Endothelial cell of umbilical vein (primary cell): ENCODE results near the gene MELTF. TPM values are rescaled to one million over a fixed set of nuclear protein-coding genes. Genes with fewer than 3 reads are reported as not detected.

Experiments used
- BruUV-seq: library from RNA; stranded (reverse); fragments of 400-500 nt; replicated peaks from 2 replicates; lab custom pipeline; 2021; lab: Mats Ljungman, UMichigan
- CTCF ChIA-PET: fragments of 300-600, 350-600 bp; sonication (Branson Sonifier 250); formaldehyde crosslinking; loops from one replicate; lab custom pipeline; 2021; ENCODE audit warnings: antibody characterized with exemption, inconsistent platforms; lab: Charles Lee
- POLR2A ChIA-PET: fragments of 300-600, 350-600 bp; sonication (Branson Sonifier 250); formaldehyde crosslinking; loops from one replicate; lab custom pipeline; 2021; ENCODE audit warnings: antibody characterized with exemption, inconsistent platforms; lab: Charles Lee
- DNase-seq: peaks from one replicate; pipeline ENCODE4 v3.0.0-alpha.2; 2011; ENCODE audit warnings: low read depth, low spot score
- FAIRE-seq: peaks from 2 replicates; lab custom pipeline; 2011; peaks lifted over from hg19 to GRCh38; lab: Jason Lieb, UNC
- H2AFZ ChIP-seq: 2 replicates; pipeline ENCODE4 v1.6.0; 2012; ENCODE audit warnings: low read depth, low read length, control low read depth, inconsistent platforms
- H3K27ac ChIP-seq: 2 replicates; pipeline ENCODE4 v1.5.1; 2011; ENCODE audit warnings: low read depth, mild to moderate bottlenecking, control low read depth, low read length, moderate library complexity; ENCODE audit not compliant: insufficient read depth
- H3K27me3 ChIP-seq, 2 experiments: 2 replicates each; pipeline versions ENCODE4 v1.6.0 to v1.6.1; 2011; ENCODE audit warnings: low read length in 2 of 2, mixed read lengths in 1 of 2; ENCODE audit not compliant: control insufficient read depth in 2 of 2, insufficient read depth in 2 of 2
- H3K36me3 ChIP-seq, 2 experiments: 2 replicates in 1 of 2; 3 replicates in 1 of 2; pipeline ENCODE4 v1.5.1; 2011; ENCODE audit warnings: low read length in 2 of 2, mild to moderate bottlenecking in 1 of 2, moderate library complexity in 1 of 2; ENCODE audit not compliant: control insufficient read depth in 2 of 2, insufficient read depth in 2 of 2; ENCODE audit errors: extremely low read depth in 1 of 2
- H3K4me1 ChIP-seq: 3 replicates; pipeline ENCODE4 v1.5.1; 2011; ENCODE audit warnings: mild to moderate bottlenecking, low read length; ENCODE audit not compliant: control insufficient read depth, insufficient read depth; ENCODE audit errors: extremely low read depth
- H3K4me2 ChIP-seq: 2 replicates; pipeline ENCODE4 v1.6.1; 2011; ENCODE audit warnings: low read length, control low read depth, mixed read lengths; ENCODE audit not compliant: insufficient read depth
- H3K4me3 ChIP-seq, 3 experiments: fragments of 200-600 bp in 1 of 3; sonication (generic), shearing (Covaris generic) in 1 of 3; replicated peaks in 1 of 3; 2 replicates each; pipeline ENCODE4 v1.5.1; 2011 to 2016; ENCODE audit warnings: control low read depth in 3 of 3, low read length in 3 of 3, mild to moderate bottlenecking in 2 of 3, inconsistent platforms in 1 of 3, low read depth in 1 of 3, moderate library complexity in 1 of 3; ENCODE audit not compliant: insufficient read depth in 1 of 3
- H3K79me2 ChIP-seq: 2 replicates; pipeline ENCODE4 v1.6.0; 2012; ENCODE audit warnings: low read length, inconsistent platforms; ENCODE audit not compliant: control insufficient read depth, insufficient read depth
- H3K9ac ChIP-seq: replicated peaks from 2 replicates; pipeline ENCODE3; 2011; ENCODE audit warnings: low read length, control low read depth; ENCODE audit not compliant: insufficient read depth; ENCODE audit errors: extremely low read depth
- H3K9me1 ChIP-seq: replicated peaks from 3 replicates; pipeline ENCODE4 v1.6.0; 2011; ENCODE audit warnings: mild to moderate bottlenecking, low read length; ENCODE audit not compliant: control insufficient read depth, insufficient read depth; ENCODE audit errors: extremely low read depth
- H3K9me3 ChIP-seq: replicated peaks from 2 replicates; pipeline ENCODE4 v1.5.1; 2012; ENCODE audit warnings: low read length, inconsistent platforms; ENCODE audit not compliant: control insufficient read depth, insufficient read depth
- H4K20me1 ChIP-seq: replicated peaks from 2 replicates; pipeline ENCODE3; 2011; ENCODE audit warnings: mild to moderate bottlenecking, low read length; ENCODE audit not compliant: control insufficient read depth, insufficient read depth; ENCODE audit errors: extremely low read depth
- CTCF ChIP-seq, 2 donors: IDR thresholded peaks; 1 replicate in 1 of 2; 2 replicates in 1 of 2; pipeline ENCODE4 v1.5.1; 2011; ENCODE audit warnings: low read length in 2 of 2, mild to moderate bottlenecking in 2 of 2, moderate library complexity in 2 of 2, control low read depth in 1 of 2, inconsistent platforms in 1 of 2, low read depth in 1 of 2; ENCODE audit not compliant: insufficient read depth in 1 of 2; ENCODE audit errors: extremely low read depth in 1 of 2
- EZH2 ChIP-seq: IDR thresholded peaks from 2 replicates; pipeline ENCODE4 v1.6.1; 2012; ENCODE audit warnings: borderline replicate concordance, low read depth, mild to moderate bottlenecking, moderate library complexity, low read length, inconsistent platforms; ENCODE audit not compliant: severe bottlenecking
- FOS ChIP-seq: IDR thresholded peaks from 2 replicates; pipeline ENCODE4 v1.6.1; 2011; ENCODE audit warnings: mild to moderate bottlenecking, low read length, moderate library complexity, borderline replicate concordance; ENCODE audit not compliant: insufficient read depth
- GATA2 ChIP-seq: IDR thresholded peaks from 2 replicates; pipeline ENCODE4 v1.7.0; 2011; ENCODE audit warnings: low read depth, mild to moderate bottlenecking, moderate library complexity, mixed read lengths, low read length; ENCODE audit not compliant: insufficient read length, insufficient read depth
- JUN ChIP-seq: IDR thresholded peaks from 2 replicates; pipeline ENCODE4 v1.6.1; 2011; ENCODE audit warnings: borderline replicate concordance, low read depth; ENCODE audit not compliant: insufficient read length, insufficient read depth
- MYC ChIP-seq: IDR thresholded peaks from one replicate; pipeline ENCODE4 v1.6.1; 2011; ENCODE audit warnings: mild to moderate bottlenecking, low read depth, low read length
- POLR2A ChIP-seq: IDR thresholded peaks from 2 replicates; pipeline ENCODE4 v1.6.1; 2012; ENCODE audit warnings: low read depth, mild to moderate bottlenecking, control low read depth, low read length
- POLR2AphosphoS5 ChIP-seq: IDR thresholded peaks from 2 replicates; pipeline ENCODE4 v1.6.1; 2012; ENCODE audit warnings: low read depth, mild to moderate bottlenecking, control low read depth, low read length, moderate library complexity; ENCODE audit not compliant: insufficient read depth
- dilution Hi-C: fragments of 300-500 bp; cut with MboI; formaldehyde crosslinking; loops from one replicate; pipeline ENCODE4 v1.15.0; 2019; ENCODE audit warnings: low sequenced_read_pairs; ENCODE audit not compliant: extremely low pct_ligation_motif_present
- intact Hi-C: fragments of 100-400 bp; cut with micrococcal nuclease; formaldehyde crosslinking; loops from one replicate; pipeline ENCODE4 v1.10.0; 2022
- polyA plus RNA-seq, 4 experiments: library from polyadenylated mRNA; depleted of rRNA in 3 of 4; stranded (reverse) in 3 of 4; unstranded in 1 of 4; fragments of >200 nt; gene quantifications; 2 replicates each; pipeline versions ENCODE4 v1.2.1 to v1.2.3, GENCODE V29; 2011 to 2012; ENCODE audit warnings: missing spikeins in 1 of 4
- total RNA-seq: library from RNA; stranded (reverse); gene quantifications from 2 replicates; pipeline ENCODE4 v1.2.3, GENCODE V29; 2021
- TF ChIP-seq, protein P1 (sequence below): IDR thresholded peaks from 2 replicates; pipeline ENCODE4 v1.6.1; 2011; ENCODE audit not compliant: insufficient read depth, insufficient read length

MELTF gene
- total and polyA plus RNA-seq, 2 donors (not counting 3 experiments of a cell fraction or from before 2014, with no cell fraction given) = 0.59 to 2.3 TPM

DNA sequence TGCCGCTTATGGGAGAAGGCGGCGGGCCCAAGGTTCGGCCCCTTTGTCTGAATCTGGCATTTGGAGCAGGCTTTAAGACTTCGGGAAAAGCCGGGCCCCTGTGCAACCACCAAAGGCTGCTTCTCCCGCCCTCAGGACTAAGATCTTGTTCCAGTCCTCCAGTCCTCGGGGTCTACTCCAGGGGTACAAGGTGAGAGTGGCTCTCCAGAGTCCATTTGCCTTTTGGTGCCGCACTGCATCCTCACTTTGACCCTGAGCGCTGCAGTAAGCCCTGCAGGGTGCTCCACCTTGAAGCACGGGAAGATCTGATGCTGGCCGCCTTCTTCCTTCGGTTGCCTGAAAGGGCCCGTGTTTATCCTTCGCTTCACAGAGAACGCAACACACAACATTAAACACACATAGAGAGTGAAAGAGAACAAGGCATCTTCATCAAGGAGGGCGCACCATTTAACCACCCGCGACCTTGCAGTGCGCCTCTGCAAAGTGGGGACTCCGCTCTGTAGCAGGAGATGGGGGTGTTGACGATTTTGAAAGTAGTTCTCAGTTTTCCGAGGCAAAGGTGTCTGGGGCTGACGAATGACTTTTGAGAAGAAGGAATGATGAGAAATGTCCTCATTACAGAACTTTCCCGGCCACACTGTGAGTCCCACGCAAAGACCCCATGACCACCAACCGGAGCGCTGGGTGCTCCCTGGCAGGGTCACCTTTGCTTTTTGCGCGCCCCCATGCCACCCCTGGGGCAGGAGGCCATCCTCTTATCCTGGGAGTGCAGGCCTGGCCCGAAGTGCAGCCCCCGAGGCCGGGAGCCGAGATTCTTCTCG lies 62.0 kb downstream of the MELTF start:
- dilution Hi-C loops (no loop called here), intact Hi-C loops (loop anchor here (1.0 to 5.0 kb wide), 2 partner anchors 25 to 445 kb away; partner anchors contain the start of gene NCBP2)
- DNase-seq (no peak), FAIRE-seq (no peak)
- peak overlapping the region in 2 of 3 experiments; percentile 47 to 60 for H3K4me3 ChIP-seq
- H2AFZ ChIP-seq = no peak overlapping the region
- TF ChIP-seq GATA2 = no peak
- TF ChIP-seq MYC = no peak
- TSS peak; percentile 14 for BruUV-seq
- H3K27ac ChIP-seq = no peak overlapping the region
- ChIA-PET POLR2A (no interaction called here), CTCF (no interaction called here)
- peaks cover 0 to 2% of the 10 kb centered on the region in 2 experiments for H3K27me3 ChIP-seq
- H3K9ac ChIP-seq = no peak overlapping the region
- H3K9me3 ChIP-seq = no peaks in the 10 kb centered on the region
- no peaks in the 10 kb centered on the region for H3K79me2 ChIP-seq
- no peaks in the 10 kb centered on the region for H3K36me3 ChIP-seq
- H3K4me2 ChIP-seq = peak overlapping the region; percentile 37
- H3K9me1 ChIP-seq = no peaks in the 10 kb centered on the region
- peaks cover 3% of the 10 kb centered on the region for H3K4me1 ChIP-seq
- H4K20me1 ChIP-seq = no peaks in the 10 kb centered on the region

DNA sequence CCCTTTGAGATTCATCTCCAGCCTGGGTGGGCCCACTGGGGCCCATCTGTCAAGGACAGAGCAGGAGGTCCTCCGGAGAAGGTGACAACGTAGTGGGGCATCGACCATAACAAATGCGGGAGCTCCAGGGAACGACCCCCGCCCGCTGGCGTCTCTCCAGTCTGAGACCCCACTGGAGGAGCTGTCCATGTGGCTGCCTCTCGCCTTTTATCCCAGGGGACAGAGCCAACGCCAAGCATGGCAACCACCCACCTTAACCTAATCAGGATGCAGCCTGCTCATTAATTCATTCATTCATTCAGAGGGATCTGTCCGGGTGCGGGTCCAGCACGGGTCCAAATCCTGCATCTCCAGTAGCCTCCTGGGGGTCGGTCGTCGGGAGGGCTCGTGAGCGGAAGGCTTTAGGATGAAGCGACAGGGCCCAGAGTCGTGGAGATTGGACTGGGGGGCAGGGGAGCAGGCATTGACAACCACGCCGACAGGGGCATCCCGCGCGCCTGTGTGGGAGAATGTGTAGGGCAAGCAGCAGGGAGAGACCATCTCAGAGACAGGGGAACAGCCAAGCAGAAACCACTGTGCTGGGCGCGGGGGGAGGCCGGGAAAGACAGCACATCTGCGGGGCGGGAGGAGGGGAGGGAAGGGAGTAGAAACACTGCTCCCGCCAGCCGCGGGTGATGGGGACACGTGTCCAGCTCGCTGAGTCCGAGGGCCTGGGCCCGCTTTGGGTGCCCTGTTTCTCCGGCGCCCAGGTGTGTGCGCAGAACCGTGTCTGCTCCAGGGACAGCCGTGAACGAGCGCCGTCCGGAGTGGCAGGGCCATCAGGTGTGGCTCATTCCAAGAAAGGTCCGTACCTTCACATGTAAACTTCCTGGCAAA lies 62.9 kb downstream of the MELTF start:
- no peak overlapping the region for H3K4me3 ChIP-seq
- TF ChIP-seq FOS (no peak), JUN (no peak), CTCF (IDR thresholded peaks at IDR 0.05; ENCODE audit: extremely low read depth in 1 of 2, insufficient read depth in 1 of 2, low read depth in 1 of 2, low read length in 2 of 2) (no peak), MYC (no peak), POLR2A (no peak), EZH2 (no peak), GATA2 (no peak), POLR2AphosphoS5 (no peak)
- TF ChIP-seq, protein P1, sequence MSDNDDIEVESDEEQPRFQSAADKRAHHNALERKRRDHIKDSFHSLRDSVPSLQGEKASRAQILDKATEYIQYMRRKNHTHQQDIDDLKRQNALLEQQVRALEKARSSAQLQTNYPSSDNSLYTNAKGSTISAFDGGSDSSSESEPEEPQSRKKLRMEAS = no peak
- H4K20me1 ChIP-seq = no peaks in the 10 kb centered on the region
- DNase-seq (no peak), FAIRE-seq (no peak)
- H3K27ac ChIP-seq = no peak overlapping the region
- dilution Hi-C loops = no loop called here
- H3K9me1 ChIP-seq = no peaks in the 10 kb centered on the region
- no peak overlapping the region for H2AFZ ChIP-seq
- POLR2A ChIA-PET = no interaction called here
- no peaks in the 10 kb centered on the region for H3K36me3 ChIP-seq
- H3K9me3 ChIP-seq = no peaks in the 10 kb centered on the region
- H3K4me2 ChIP-seq = no peak overlapping the region
- no peaks in the 10 kb centered on the region for H3K79me2 ChIP-seq
- intact Hi-C loops = loop anchor here (5.0 kb wide), 1 partner anchor 444 kb away; no protein-coding TSS in a partner anchor
- peaks cover 3% of the 10 kb centered on the region for H3K4me1 ChIP-seq
- CTCF ChIA-PET = interaction anchor here (1.2 kb wide), 1 partner anchor 281 kb away, joined by 3 read pairs; no protein-coding TSS in a partner anchor
- H3K27me3 ChIP-seq = peaks cover 0 to 2% of the 10 kb centered on the region in 2 experiments
- BruUV-seq = no TSS peak
- no peak overlapping the region for H3K9ac ChIP-seq
